Stimulated activated CD4-positive, alpha-beta T cell treated with anti-CD3 and anti-CD28 coated beads, Interleukin-12 subunit alpha, Interleukin-12 subunit beta, amount 100 ng/mL, for 24 hours (primary cell): ENCODE results near the gene AMBRA1.
A peak's percentile ranks its signal among the peaks of the same experiment; 100 is the strongest.

Experiments
- DNase-seq, 2 experiments: peaks; one replicate each; pipeline ENCODE4 v3.0.0-alpha.2; 2020; ENCODE audit warnings: low read depth in 2 of 2

AMBRA1 gene

GRCh38 chr11:46508360-46508759 is 85.5 kb downstream of the AMBRA1 start:
- DNase-seq = no peak

- no peak for DNase-seq
Measured at GRCh38 chr11:46506483-46506791, 87.4 kb downstream of the AMBRA1 start.

- DNase-seq = no peak
Measured at GRCh38 chr11:46505741-46506482, 87.9 kb downstream of the AMBRA1 start.

GRCh38 chr11:46504817-46505613 is 88.8 kb downstream of the AMBRA1 start:
- DNase-seq = no peak

- DNase-seq = no peak
Measured at GRCh38 chr11:46499821-46500220, 94.0 kb downstream of the AMBRA1 start.

GRCh38 chr11:46498968-46499367 is 94.9 kb downstream of the AMBRA1 start:
- DNase-seq = no peak

- no peak for DNase-seq
Measured at GRCh38 chr11:46498179-46498578, 95.6 kb downstream of the AMBRA1 start.

GRCh38 chr11:46497498-46497897 is 96.3 kb downstream of the AMBRA1 start:
- no peak for DNase-seq

GRCh38 chr11:46493791-46494190 is 100.0 kb downstream of the AMBRA1 start:
- DNase-seq = no peak

GRCh38 chr11:46492532-46492931 is 101.3 kb downstream of the AMBRA1 start:
- DNase-seq = no peak

- DNase-seq = no peak
Measured at GRCh38 chr11:46491661-46492330, 102.0 kb downstream of the AMBRA1 start.

- no peak for DNase-seq
Measured at GRCh38 chr11:46490666-46491065, 103.2 kb downstream of the AMBRA1 start.

GRCh38 chr11:46489656-46490560 is 103.9 kb downstream of the AMBRA1 start:
- peak in 1 of 2 experiments; percentile 3 for DNase-seq

GRCh38 chr11:46485856-46486443 is 107.9 kb downstream of the AMBRA1 start:
- no peak for DNase-seq

GRCh38 chr11:46484101-46484500 is 109.7 kb downstream of the AMBRA1 start:
- no peak for DNase-seq

- no peak for DNase-seq
Measured at GRCh38 chr11:46480909-46481308, 112.9 kb downstream of the AMBRA1 start.

- no peak for DNase-seq
Measured at GRCh38 chr11:46480166-46480726, 113.6 kb downstream of the AMBRA1 start.

- DNase-seq = no peak
Measured at GRCh38 chr11:46479601-46480000, 114.2 kb downstream of the AMBRA1 start.

- no peak for DNase-seq
Measured at GRCh38 chr11:46478196-46478595, 115.6 kb downstream of the AMBRA1 start.

GRCh38 chr11:46477136-46477535 is 116.7 kb downstream of the AMBRA1 start:
- DNase-seq = no peak
